HEK293 (cell line): ENCODE results near the gene SLC28A3.

Source experiments
- CTCF ChIA-PET: fragments of 350-600 bp; formaldehyde crosslinking; extraction: SDS; loops from one replicate; lab custom pipeline; 2021; ENCODE audit warnings: antibody characterized with exemption; lab: Yijun Ruan, JAX
- POLR2A ChIA-PET: fragments of 300-600 bp; formaldehyde crosslinking; extraction: SDS; loops from one replicate; lab custom pipeline; 2020; ENCODE audit warnings: antibody characterized with exemption, inconsistent platforms; lab: Yijun Ruan, JAX
- H3K27ac ChIP-seq: fragments of 200-500 bp; sonication (Bioruptor generic); 2 replicates; pipeline ENCODE4 v1.5.1; 2014; ENCODE audit warnings: low read depth, low read length, control low read depth, inconsistent platforms; ENCODE audit errors: extremely low read depth
- H3K36me3 ChIP-seq, 2 experiments: fragments of 200-500 bp in 1 of 2; sonication (Bioruptor generic) in 1 of 2; 1 replicate in 1 of 2; 2 replicates in 1 of 2; pipeline ENCODE4 v1.5.1; 2014 to 2017; ENCODE audit warnings: inconsistent platforms in 2 of 2, low read length in 2 of 2; ENCODE audit not compliant: control insufficient read depth in 2 of 2, insufficient read depth in 1 of 2
- H3K4me1 ChIP-seq: fragments of 200-500 bp; sonication (Bioruptor generic); 2 replicates; pipeline ENCODE4 v1.5.1; 2014; ENCODE audit warnings: mild to moderate bottlenecking, low read length, inconsistent platforms; ENCODE audit not compliant: control insufficient read depth, insufficient read depth
- H3K4me3 ChIP-seq: 2 replicates; pipeline ENCODE4 v1.5.1; 2011; ENCODE audit warnings: low read depth, mild to moderate bottlenecking, control low read depth, low read length, moderate library complexity
- H3K9me3 ChIP-seq: fragments of 200-500 bp; sonication (Bioruptor generic); 2 replicates; pipeline ENCODE4 v1.5.1; 2014; ENCODE audit warnings: low read depth, low read length, inconsistent platforms; ENCODE audit not compliant: control insufficient read depth, insufficient read depth
- BCL11B ChIP-seq: fragments of 450-650 bp; formaldehyde crosslinking; IDR thresholded peaks from 2 replicates; pipeline ENCODE4 v1.5.1; 2016; ENCODE audit warnings: low read depth, missing biosample characterization, missing genetic modification characterization
- HOXC10 ChIP-seq: sonication (generic); formaldehyde crosslinking; IDR thresholded peaks from 2 replicates; pipeline ENCODE4 v1.8.1; 2023; ENCODE audit warnings: mild to moderate bottlenecking, missing genetic modification reagents
- KLF16 ChIP-seq: fragments of 450-650 bp; formaldehyde crosslinking; IDR thresholded peaks from 2 replicates; pipeline ENCODE4 v1.5.1; 2017; ENCODE audit warnings: missing biosample characterization, missing genetic modification characterization
- KLF9 ChIP-seq: fragments of 450-650 bp; formaldehyde crosslinking; IDR thresholded peaks from 2 replicates; pipeline ENCODE4 v1.5.1; 2016; ENCODE audit warnings: missing biosample characterization, missing genetic modification characterization, low read depth
- OVOL3 ChIP-seq: fragments of 450-650 bp; formaldehyde crosslinking; IDR thresholded peaks from 2 replicates; pipeline ENCODE4 v1.5.1; 2016; ENCODE audit warnings: missing biosample characterization, missing genetic modification characterization
- PRDM1 ChIP-seq: fragments of 450-650 bp; formaldehyde crosslinking; IDR thresholded peaks from 2 replicates; pipeline ENCODE4; 2016; ENCODE audit warnings: missing biosample characterization, missing genetic modification characterization
- SCRT2 ChIP-seq: fragments of 450-650 bp; formaldehyde crosslinking; IDR thresholded peaks from 2 replicates; pipeline ENCODE4 v1.5.1; 2016; ENCODE audit warnings: missing biosample characterization, missing genetic modification characterization
- ZFHX2 ChIP-seq: fragments of 450-650 bp; formaldehyde crosslinking; conservative IDR thresholded peaks from 2 replicates; pipeline ENCODE4 v1.5.1; 2016; ENCODE audit warnings: missing biosample characterization, missing genetic modification characterization
- ZFP37 ChIP-seq: fragments of 450-650 bp; formaldehyde crosslinking; IDR thresholded peaks from 2 replicates; pipeline ENCODE4 v1.5.1; 2016; ENCODE audit warnings: missing biosample characterization, missing genetic modification characterization
- ZIC2 ChIP-seq: fragments of 450-650 bp; formaldehyde crosslinking; IDR thresholded peaks from 2 replicates; pipeline ENCODE4 v1.5.1; 2016; ENCODE audit warnings: missing biosample characterization, missing genetic modification characterization
- ZNF174 ChIP-seq: fragments of 450-650 bp; formaldehyde crosslinking; IDR thresholded peaks from 2 replicates; pipeline ENCODE4 v1.5.0; 2017; ENCODE audit warnings: missing biosample characterization, mild to moderate bottlenecking, missing genetic modification characterization
- ZNF175 ChIP-seq: fragments of 450-650 bp; formaldehyde crosslinking; IDR thresholded peaks from 2 replicates; pipeline ENCODE4 v1.5.1; 2016; ENCODE audit warnings: missing biosample characterization, missing genetic modification characterization
- ZNF19 ChIP-seq: fragments of 450-650 bp; formaldehyde crosslinking; IDR thresholded peaks from 2 replicates; pipeline ENCODE4; 2016; ENCODE audit warnings: missing biosample characterization, missing genetic modification characterization, low read depth
- ZNF214 ChIP-seq: fragments of 450-650 bp; formaldehyde crosslinking; IDR thresholded peaks from 2 replicates; pipeline ENCODE4 v1.5.1; 2017; ENCODE audit warnings: missing biosample characterization, mild to moderate bottlenecking, missing genetic modification characterization, borderline replicate concordance
- ZNF311 ChIP-seq: fragments of 450-650 bp; formaldehyde crosslinking; IDR thresholded peaks from 2 replicates; pipeline ENCODE4 v1.5.1; 2017; ENCODE audit warnings: missing biosample characterization, missing genetic modification characterization, borderline replicate concordance
- ZNF544 ChIP-seq: fragments of 450-650 bp; formaldehyde crosslinking; IDR thresholded peaks from 2 replicates; pipeline ENCODE4 v1.5.0; 2017; ENCODE audit warnings: missing biosample characterization, missing genetic modification characterization
- ZNF561 ChIP-seq: fragments of 450-650 bp; IDR thresholded peaks from 2 replicates; pipeline ENCODE4 v1.5.1; 2018; ENCODE audit warnings: missing biosample characterization, missing genetic modification characterization, borderline replicate concordance
- ZNF629 ChIP-seq: fragments of 450-650 bp; formaldehyde crosslinking; IDR thresholded peaks from 2 replicates; pipeline ENCODE4 v1.5.1; 2017; ENCODE audit warnings: missing biosample characterization, missing genetic modification characterization
- TF ChIP-seq, protein P1 (sequence below): fragments of 450-650 bp; formaldehyde crosslinking; IDR thresholded peaks from 2 replicates; pipeline ENCODE4 v1.5.1; 2017; ENCODE audit warnings: missing biosample characterization, missing genetic modification characterization
- TF ChIP-seq, protein P2 (sequence below): fragments of 450-650 bp; formaldehyde crosslinking; IDR thresholded peaks from 2 replicates; pipeline ENCODE4 v1.5.1; 2016; ENCODE audit warnings: missing biosample characterization, missing genetic modification characterization
- TF ChIP-seq, protein P3 (sequence below): fragments of 450-650 bp; formaldehyde crosslinking; IDR thresholded peaks from 2 replicates; pipeline ENCODE4 v1.5.1; 2016; ENCODE audit warnings: missing biosample characterization, missing genetic modification characterization
- TF ChIP-seq, protein P4 (sequence below): fragments of 450-650 bp; formaldehyde crosslinking; IDR thresholded peaks from 2 replicates; pipeline ENCODE4 v1.5.1; 2016; ENCODE audit warnings: missing biosample characterization, missing genetic modification characterization

The SLC28A3 gene

DNA sequence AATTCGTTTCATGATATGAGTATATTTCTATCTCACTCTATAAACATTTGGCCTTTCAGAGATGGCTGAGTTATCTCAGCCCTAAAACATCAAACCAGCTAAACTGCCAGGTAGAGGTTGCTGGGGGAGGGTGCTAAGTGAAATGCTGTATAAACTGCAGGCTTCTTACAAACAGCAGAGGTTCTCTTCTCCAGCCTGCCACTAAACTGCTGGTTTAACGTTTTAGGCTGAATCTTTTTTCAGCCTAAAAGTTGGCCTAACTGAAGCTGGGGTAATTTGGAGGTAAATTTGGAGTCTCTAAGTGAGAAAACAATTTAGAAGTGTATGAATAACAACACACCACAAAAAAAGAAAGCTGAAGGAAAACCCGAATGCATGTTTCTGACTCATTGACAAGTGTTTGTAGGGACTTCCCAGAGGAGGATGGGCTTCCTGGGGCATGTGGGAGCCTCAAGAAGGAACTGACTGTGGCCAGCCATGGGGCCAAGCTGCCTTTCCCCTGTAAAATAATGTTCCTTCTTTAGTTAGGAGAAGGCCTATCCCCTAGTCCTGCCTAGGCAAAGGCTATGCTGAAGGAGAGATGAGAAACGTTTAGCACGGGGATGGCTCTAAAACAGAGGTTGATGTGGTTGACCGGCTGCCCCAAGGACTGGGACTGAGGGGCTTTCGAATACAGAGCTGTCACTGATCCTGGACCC lies 44.3 kb downstream of the SLC28A3 start:
- Histone ChIP-seq H3K36me3 (no peaks in the 10 kb centered on the region), H3K27ac (no peak overlapping the region), H3K9me3 (no peaks in the 10 kb centered on the region), H3K4me3 (no peak overlapping the region), H3K4me1 (no peaks in the 10 kb centered on the region)
- ChIA-PET POLR2A (no interaction called here), CTCF (interaction anchor here (1.3 to 1.9 kb wide), 3 partner anchors 9 to 35 kb away, joined by 4 to 9 read pairs (median 7); no protein-coding TSS in a partner anchor)
- TF ChIP-seq, protein P1, sequence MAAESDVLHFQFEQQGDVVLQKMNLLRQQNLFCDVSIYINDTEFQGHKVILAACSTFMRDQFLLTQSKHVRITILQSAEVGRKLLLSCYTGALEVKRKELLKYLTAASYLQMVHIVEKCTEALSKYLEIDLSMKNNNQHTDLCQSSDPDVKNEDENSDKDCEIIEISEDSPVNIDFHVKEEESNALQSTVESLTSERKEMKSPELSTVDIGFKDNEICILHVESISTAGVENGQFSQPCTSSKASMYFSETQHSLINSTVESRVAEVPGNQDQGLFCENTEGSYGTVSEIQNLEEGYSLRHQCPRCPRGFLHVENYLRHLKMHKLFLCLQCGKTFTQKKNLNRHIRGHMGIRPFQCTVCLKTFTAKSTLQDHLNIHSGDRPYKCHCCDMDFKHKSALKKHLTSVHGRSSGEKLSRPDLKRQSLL = no peak
- TF ChIP-seq OVOL3 (tag by site-specific recombination) (no peak), ZFP37 (tag by site-specific recombination) (no peak), ZIC2 (tag by site-specific recombination) (no peak), ZNF561 (no peak), SCRT2 (tag by site-specific recombination) (no peak), ZFHX2 (no peak), ZNF175 (tag by site-specific recombination) (no peak), HOXC10 (CRISPR knock-in tag) (no peak), ZNF544 (tag by site-specific recombination) (no peak)
- TF ChIP-seq, protein P2, sequence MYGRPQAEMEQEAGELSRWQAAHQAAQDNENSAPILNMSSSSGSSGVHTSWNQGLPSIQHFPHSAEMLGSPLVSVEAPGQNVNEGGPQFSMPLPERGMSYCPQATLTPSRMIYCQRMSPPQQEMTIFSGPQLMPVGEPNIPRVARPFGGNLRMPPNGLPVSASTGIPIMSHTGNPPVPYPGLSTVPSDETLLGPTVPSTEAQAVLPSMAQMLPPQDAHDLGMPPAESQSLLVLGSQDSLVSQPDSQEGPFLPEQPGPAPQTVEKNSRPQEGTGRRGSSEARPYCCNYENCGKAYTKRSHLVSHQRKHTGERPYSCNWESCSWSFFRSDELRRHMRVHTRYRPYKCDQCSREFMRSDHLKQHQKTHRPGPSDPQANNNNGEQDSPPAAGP (tag by site-specific recombination) = no peak

DNA sequence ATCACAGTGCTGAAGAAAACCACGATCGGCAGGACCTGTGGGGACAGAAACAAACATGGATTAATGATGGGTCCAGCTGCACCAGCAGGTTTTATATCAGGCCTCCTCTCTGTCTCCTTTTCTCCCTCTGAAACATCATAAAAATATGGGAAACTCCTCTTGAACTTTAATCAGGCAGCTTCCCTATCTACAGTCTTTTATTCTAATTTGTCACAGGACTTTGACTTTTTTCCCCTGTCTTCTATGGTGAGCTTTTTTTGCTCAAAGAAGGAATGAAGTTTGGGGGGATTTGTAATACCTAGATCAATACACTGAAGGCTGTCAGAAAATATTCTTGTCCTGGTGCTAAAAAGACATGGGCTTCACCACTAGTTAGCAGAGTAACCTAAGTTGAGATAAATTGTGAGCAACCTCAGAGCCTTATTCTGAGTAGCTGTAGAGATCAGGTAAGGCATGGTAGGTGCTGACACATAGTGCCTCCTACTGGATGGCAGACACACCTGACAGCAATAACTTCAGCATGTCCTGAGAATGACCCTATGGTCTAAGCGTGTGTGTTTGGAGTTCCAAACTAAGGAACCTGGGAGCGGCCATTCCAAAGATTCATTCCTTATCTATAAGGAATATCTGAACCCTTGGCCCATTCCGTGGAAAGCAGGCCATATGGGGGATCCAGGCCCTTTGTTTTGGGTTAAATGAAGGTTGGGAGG lies 46.2 kb downstream of the SLC28A3 start:
- no peaks in the 10 kb centered on the region for H3K9me3 ChIP-seq
- POLR2A ChIA-PET = no interaction called here
- no peaks in the 10 kb centered on the region for H3K36me3 ChIP-seq
- TF ChIP-seq KLF9 (tag by site-specific recombination) = no peak
- no peak for TF ChIP-seq KLF16 (tag by site-specific recombination)
- no peak for TF ChIP-seq ZNF311 (tag by site-specific recombination)
- TF ChIP-seq ZNF629 (tag by site-specific recombination) = no peak
- TF ChIP-seq ZNF19 = no peak
- no peak for TF ChIP-seq ZFP37 (tag by site-specific recombination)
- TF ChIP-seq ZNF214 (tag by site-specific recombination) = no peak
- no peak for TF ChIP-seq ZNF174
- TF ChIP-seq, protein P3, sequence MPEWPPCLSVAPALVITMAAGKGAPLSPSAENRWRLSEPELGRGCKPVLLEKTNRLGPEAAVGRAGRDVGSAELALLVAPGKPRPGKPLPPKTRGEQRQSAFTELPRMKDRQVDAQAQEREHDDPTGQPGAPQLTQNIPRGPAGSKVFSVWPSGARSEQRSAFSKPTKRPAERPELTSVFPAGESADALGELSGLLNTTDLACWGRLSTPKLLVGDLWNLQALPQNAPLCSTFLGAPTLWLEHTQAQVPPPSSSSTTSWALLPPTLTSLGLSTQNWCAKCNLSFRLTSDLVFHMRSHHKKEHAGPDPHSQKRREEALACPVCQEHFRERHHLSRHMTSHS (tag by site-specific recombination) = no peak
- TF ChIP-seq, protein P4, sequence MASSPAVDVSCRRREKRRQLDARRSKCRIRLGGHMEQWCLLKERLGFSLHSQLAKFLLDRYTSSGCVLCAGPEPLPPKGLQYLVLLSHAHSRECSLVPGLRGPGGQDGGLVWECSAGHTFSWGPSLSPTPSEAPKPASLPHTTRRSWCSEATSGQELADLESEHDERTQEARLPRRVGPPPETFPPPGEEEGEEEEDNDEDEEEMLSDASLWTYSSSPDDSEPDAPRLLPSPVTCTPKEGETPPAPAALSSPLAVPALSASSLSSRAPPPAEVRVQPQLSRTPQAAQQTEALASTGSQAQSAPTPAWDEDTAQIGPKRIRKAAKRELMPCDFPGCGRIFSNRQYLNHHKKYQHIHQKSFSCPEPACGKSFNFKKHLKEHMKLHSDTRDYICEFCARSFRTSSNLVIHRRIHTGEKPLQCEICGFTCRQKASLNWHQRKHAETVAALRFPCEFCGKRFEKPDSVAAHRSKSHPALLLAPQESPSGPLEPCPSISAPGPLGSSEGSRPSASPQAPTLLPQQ (tag by site-specific recombination) = no peak
- no peak for TF ChIP-seq BCL11B (tag by site-specific recombination)
- no peak for TF ChIP-seq PRDM1 (tag by site-specific recombination)
- CTCF ChIA-PET = interaction anchor here (0.5 to 1.9 kb wide), 11 partner anchors 10 to 1442 kb away, joined by 3 to 9 read pairs (median 4); no protein-coding TSS in a partner anchor
- H3K27ac ChIP-seq = no peak overlapping the region
- no peaks in the 10 kb centered on the region for H3K4me1 ChIP-seq
- no peak overlapping the region for H3K4me3 ChIP-seq
